Measurements from ENCODE around the gene TAL1. TPM values are rescaled to one million over a fixed set of nuclear protein-coding genes. Genes with fewer than 3 reads are reported as not detected.

The TAL1 gene
- total and polyA plus RNA-seq, 2 of the 13 experiments (the other 11 are each of a cell fraction or from before 2014, with no cell fraction given): 0.05 TPM; not detected in 1

GRCh38 chr1:47192458-47193384, 39.3 kb downstream of the TAL1 start (continued):
- peak; percentile 70 for TF ChIP-seq RXRB (CRISPR knock-in tag; IDR thresholded peaks at IDR 0.05; ENCODE audit: borderline replicate concordance)
- no peak for TF ChIP-seq SNAPC2 (CRISPR knock-in tag; IDR thresholded peaks at IDR 0.05)
- TF ChIP-seq U2AF2 (IDR thresholded peaks at IDR 0.05; ENCODE audit: low read depth, low read length): no peak
- no peak for TF ChIP-seq TEF (CRISPR knock-in tag; IDR thresholded peaks at IDR 0.05)
- peak; percentile 62; the same call in 1 of the 2 replicates for TF ChIP-seq RFX3 (CRISPR knock-in tag; IDR thresholded peaks at IDR 0.05)
- TF ChIP-seq SMC3 (IDR thresholded peaks at IDR 0.05; ENCODE audit: low read length): peak; percentile 80
- no peak for TF ChIP-seq ZXDC (CRISPR knock-in tag; IDR thresholded peaks at IDR 0.05)
- TF ChIP-seq AHDC1 (CRISPR knock-in tag; IDR thresholded peaks at IDR 0.05; ENCODE audit: borderline replicate concordance): peak; percentile 14; the same call in 1 of the 2 replicates
- peak; percentile 54 for TF ChIP-seq POLR2G (IDR thresholded peaks at IDR 0.05; ENCODE audit: low read depth, low read length)
- no peak; the same call in 1 of the 2 replicates for TF ChIP-seq ZSCAN9 (CRISPR knock-in tag; IDR thresholded peaks at IDR 0.05; ENCODE audit: borderline replicate concordance)
- TF ChIP-seq ZSCAN29 (CRISPR knock-in tag; conservative IDR thresholded peaks at IDR 0.05): no peak
- 0 out of 2 replicates have a peak, but pooled peaks have one; percentile 44 for TF ChIP-seq ZNF292 (CRISPR knock-in tag; IDR thresholded peaks at IDR 0.05; ENCODE audit: borderline replicate concordance, low read depth)
- peak; percentile 83; the same call in 1 of the 2 replicates for TF ChIP-seq NFATC3 (CRISPR knock-in tag; IDR thresholded peaks at IDR 0.05)
- TF ChIP-seq ZNF503 (CRISPR knock-in tag; IDR thresholded peaks at IDR 0.05): peak; percentile 70; the same call in 1 of the 2 replicates
- TF ChIP-seq KDM2A (CRISPR knock-in tag; IDR thresholded peaks at IDR 0.05; ENCODE audit: borderline replicate concordance, low read depth): peak; percentile 49
